Measurements from ENCODE around the gene LRRC8E.
"Not testable (repeated sequence)": the region's sequence is repeated elsewhere in the genome, so short reads cannot be mapped to it uniquely, and the experiment has no call there.

Gene LRRC8E

DNA sequence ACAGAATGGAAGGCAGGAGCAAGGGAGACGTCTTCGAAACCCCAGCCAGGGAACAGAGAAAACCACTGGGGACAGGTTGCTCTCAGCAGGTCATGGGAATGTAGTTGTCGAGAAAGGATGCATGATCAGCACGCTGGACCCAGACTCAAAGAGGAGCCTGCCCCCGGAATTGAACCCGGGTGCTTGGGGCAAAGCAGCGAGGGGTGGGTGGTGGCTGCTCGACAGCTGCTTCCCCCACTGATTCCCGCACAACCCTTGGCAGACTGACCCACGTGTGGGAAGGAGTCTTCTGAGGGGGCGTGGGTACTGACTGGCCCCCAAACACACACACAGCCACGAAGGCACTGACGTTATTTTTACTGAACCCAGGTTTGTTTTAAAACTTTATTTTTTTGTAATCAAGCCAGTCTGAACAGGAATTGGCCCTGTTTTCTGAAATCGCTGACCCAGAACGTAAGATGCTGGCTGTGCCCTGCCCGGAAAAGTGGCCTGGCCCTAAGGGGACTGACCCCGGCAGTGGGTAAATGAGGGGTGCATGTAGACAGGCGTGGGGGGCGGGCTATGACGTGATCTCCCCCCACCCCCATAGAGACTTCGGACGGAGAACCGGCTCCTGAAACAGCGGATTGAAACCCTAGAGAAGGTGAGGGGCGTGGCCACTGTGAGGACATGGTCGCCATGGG, 32.7 kb upstream of the LRRC8E start:
- no peak for DNase-seq

DNA sequence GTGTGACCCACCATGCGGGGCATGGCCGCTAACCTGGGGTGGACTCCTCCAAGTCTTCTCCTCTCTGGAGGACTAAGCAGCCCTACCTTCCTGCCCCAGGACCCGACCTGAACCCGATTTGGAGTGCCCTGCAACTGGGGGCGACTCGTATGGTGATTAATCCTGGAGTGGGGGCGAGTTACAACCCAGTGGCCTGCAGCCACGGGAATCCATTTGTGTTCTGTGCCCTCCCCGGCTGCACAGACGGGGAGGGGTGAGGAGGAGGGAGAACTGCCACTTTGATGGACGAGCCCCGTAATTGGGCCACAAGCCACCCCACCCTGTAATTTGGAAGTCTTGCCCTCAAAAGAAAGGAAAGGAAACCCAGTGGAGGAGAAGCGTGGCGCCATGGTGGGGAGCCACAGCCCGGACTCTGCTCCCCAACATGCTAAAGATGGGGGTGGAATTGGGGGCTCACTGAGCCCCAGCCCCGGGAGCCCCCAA, 32.2 kb upstream of the LRRC8E start:
- no peak for DNase-seq

DNA sequence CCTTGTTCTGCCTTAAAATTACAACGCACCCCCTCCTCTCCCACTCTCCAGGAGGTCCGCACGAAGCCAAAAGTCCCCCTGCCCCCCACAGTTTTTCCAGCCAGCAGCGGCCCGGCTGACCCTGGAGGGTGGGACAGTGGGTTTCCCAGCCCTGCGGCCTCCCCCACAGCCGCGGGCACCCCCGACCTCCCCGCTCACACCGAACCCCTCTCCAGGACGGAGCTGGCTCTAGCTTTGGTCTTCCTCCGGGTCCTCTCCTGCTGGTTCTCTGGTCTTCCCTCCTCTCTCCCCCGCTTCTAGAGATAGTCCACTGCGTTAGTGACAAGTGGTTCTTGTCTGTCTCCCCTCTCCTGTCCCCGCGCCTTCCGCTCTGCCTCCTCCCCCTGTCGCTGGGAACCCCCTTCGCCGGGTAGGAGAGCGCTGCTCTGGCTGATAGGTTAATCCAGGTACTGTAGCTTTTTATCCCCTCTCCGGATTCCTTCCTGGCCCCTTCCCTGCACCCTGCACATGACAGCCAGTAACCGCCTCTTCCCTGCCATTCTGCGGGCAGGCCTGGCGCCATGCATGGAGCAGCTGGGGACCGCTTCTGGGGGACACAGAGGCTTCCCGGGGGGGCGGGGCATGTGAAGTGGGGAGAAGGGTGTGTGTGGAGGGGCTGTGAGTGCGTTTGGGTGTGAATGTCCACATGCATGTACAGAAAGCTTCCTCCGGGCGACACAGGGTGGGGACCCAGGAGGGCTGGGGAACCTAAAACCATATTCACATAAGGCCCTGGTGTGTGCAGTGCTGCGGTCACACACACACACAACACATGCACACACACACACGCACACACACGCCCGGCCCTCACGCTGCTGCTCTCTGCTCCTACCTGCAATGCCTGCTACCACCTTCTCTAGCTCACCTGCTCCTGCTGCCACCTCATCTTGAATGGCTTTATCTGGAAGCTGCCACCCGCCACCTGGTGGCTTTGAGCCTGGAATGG, 31.3 kb upstream of the LRRC8E start:
- DNase-seq: no peak

DNA sequence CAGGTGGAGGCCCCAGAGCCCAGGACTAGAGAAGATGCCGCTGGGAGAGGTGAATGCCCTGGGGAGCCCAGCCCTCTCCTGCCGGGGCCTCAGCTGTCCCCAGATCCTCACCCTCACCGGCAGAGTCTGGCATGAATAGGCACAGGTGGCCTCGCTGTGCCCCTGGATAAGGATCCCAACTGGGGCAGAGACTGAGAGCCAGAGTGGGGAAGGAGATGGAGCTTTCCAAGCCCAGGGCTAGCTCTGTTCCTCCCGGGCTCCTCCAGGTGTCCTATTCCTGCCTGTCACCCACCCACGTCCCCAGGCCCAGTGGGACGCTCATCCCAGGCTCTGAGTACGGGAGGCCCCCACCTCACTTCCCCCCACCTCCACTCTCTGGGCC, 30.6 kb upstream of the LRRC8E start:
- no peak for DNase-seq

DNA sequence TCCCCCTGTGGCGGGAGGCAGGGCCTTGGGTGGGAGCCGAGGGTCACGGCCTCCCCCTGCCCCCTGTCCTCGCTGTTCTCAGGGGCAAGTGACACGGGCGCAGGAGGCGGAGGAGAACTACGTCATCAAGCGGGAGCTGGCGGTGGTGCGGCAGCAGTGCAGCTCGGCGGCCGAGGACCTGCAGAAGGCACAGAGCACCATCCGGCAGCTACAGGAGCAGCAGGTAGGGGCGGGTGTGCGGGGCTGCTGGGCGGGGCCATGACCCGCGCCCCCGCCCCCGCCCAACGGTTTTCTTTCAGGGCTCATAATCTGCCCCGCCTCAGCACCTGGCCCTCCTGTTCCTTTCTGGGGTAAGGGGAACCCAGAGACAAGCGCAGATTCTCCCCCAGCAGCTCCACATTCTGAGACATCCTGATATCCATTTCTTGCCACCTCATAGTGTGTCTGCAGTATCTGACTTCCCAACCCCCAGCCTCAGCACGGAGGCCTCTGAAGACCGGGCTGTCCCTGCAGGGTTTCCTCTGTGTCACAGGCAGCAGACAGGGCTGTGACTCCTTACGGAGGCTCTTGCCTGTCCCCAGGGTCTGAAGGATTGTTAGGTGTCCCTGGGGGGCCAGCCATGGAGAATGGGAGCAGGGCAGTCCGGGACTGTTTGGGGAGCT, 30.1 kb upstream of the LRRC8E start:
- DNase-seq: no peak

DNA sequence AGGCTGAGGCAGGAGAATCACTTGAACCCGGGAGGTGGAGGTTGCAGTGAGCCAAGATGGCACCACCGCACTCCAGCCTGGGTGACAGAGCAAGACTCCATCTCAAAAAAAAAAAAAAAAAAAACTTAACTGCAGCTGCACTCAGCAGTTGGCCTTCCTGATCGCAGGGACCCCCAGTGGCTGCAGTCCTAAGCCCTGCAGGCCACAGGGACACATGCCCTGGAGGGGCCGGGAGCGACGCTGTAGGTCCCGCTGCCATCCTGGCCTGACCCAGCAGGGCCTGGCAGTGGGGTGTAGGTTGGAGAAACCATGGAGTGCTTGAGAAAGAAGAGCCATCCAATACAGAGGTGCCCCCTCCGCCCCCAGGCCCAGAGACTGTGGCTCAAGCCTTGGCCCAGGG, 29.2 kb upstream of the LRRC8E start:
- DNase-seq: not testable (repeated sequence)

DNA sequence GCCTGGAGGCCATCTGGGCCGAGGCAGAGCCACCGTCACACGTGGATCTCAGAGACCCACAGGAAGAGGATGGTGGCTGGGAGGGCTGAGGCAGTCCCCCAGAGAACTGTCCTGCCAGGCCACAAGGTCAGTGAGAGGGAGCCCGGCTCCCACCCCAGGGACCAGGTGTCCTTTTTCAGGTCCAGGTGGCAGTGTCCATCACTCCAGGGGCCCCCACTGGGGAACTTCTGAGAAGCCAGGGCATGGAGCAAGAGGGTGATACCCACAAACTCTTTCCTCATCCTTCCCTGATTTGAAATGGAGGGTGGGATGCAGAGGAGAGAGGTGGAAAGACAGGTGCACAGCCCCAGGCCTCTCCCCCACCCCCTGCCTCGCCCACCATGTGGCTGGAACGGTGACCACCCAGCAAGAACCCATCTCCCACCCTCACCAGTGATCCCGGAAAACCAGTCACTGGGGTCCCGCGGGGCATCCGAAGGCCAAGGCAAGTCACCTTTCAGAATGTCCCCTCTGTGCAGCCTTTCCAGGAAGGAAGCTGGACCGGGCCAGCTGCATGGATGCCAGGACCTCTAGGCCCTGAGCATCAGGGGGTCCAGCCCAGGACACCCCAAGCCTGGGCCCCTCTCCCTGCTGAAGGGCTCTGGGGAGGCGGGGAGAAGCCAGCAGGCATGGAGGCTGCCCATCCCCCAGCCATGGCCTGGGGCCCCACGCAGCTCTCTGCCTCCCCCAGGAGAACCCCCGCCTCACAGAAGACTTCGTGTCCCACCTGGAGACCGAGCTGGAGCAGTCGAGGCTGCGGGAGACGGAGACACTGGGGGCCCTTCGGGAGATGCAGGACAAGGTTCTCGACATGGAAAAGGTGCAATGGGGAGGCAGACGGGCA, 28.2 kb upstream of the LRRC8E start:
- DNase-seq: no peak

- no peak for DNase-seq
Measured at GRCh38 chr19:7860714-7861618, 27.3 kb upstream of the LRRC8E start.

GRCh38 chr19:7861619-7862412, 26.5 kb upstream of the LRRC8E start:
- DNase-seq: no peak

DNA sequence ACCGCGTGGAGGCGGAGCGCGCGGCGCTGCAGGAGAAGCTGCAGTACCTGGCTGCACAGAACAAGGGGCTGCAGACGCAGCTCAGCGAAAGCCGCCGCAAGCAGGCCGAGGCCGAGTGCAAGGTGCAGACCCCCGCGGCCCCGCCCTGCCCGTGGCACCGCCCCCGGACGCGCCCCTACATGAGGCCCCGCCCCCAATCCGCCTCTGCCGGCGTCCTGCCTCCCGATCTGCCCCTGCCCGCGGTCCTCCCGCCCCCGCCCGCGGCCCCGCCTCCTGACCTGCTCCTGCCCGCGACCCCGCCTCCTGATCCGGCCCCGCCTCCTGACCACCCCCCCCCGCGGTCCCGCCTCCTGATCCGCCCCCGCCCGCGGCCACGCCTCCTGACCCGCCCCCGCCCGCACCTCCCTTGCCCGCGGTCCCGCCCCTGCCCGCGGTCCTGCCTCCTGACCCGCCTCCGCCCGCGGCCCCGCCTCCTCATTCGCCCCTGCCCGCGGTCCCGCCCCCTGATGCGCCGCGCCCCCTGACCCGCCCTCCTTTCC, 25.8 kb upstream of the LRRC8E start:
- peak; percentile 48 to 74 (median 54) for DNase-seq

DNA sequence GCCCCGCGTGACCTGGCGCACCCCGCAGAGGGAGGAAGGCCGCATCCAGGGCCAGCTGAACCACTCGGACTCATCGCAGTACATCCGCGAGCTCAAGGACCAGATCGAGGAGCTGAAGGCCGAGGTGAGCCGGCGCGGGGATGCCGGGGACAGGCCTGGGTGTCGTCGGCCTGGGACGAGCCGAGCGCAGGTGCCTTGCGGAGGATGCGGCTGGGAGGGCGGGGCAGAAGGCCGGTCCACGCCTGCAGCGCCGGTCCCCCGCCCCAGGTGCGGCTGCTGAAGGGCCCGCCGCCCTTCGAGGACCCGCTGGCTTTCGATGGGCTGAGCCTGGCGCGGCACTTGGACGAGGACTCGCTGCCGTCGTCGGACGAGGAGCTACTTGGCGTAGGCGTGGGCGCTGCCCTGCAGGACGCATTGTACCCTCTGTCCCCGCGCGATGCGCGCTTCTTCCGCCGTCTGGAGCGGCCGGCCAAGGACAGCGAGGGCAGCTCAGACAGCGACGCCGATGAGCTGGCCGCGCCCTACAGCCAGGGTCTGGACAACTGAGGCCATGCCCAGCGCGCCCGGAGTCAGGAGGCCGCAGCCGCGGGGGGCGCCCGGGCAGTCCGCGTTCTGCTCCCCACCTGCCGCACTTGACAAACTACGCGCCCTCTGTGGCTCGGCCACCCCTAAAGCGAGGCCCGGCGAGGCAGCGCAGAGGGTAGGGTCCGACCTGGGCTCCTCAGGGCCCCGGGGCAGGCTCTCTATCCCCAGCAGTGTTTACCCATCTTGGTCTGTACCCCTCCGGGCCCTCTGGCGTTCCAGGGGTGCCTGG, 24.9 kb upstream of the LRRC8E start:
- no peak for DNase-seq

- DNase-seq: no peak
Measured at GRCh38 chr19:7863971-7864689, 24.2 kb upstream of the LRRC8E start.

DNA sequence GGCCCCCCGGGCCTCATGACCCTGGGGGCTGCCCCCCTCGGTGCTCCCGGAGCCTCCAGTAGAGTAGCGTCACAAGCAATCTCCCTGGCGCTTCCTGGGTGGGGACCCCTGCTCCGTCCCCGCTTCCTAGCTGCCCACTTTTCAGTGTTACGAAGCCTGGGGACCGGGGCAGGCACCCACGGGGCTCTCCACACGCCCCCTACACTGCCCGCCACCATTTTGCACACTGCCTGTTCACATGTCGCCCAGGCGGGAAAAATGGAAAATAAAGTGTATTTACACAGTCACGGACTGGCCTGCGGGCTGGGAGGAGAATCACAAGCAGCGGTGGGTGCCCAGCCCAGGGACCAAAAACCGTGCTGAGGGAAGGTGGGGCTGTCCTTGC, 23.6 kb upstream of the LRRC8E start:
- DNase-seq: no peak

GRCh38 chr19:7865262-7865911, 22.9 kb upstream of the LRRC8E start:
- no peak for DNase-seq

DNA sequence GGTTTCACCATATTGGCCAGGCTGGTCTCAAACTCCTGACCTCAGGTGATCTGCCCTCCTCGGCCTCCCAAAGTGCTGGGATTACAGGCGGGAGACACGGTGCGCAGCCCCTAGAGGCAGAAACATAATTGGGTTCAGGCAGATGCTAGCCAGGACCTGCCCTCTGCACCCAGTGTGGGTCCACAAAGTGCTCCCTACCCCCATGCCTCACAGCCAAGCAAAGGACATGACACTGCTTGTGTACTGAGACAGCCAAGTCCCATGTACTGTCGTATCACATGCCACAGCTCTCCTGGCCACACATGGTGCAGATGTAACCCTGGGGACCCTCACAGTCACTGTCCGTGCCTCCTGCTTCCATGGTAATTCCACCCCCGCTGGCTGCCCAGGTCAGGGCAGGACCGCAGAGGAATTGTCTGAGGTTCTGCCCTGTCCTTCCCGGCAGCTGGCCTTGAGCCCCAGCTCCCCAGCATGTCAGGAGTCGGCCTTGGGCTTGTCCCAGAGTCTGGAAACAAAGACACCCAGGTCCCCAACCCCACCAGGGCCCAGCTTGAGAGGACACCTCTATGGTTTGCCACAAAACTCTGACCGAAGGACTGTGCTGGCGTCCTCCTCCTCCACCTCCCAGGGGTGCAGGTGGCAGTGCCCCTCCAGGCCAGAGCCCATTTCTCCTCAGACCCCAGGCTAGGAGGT, 21.8 kb upstream of the LRRC8E start:
- DNase-seq: no peak

DNA sequence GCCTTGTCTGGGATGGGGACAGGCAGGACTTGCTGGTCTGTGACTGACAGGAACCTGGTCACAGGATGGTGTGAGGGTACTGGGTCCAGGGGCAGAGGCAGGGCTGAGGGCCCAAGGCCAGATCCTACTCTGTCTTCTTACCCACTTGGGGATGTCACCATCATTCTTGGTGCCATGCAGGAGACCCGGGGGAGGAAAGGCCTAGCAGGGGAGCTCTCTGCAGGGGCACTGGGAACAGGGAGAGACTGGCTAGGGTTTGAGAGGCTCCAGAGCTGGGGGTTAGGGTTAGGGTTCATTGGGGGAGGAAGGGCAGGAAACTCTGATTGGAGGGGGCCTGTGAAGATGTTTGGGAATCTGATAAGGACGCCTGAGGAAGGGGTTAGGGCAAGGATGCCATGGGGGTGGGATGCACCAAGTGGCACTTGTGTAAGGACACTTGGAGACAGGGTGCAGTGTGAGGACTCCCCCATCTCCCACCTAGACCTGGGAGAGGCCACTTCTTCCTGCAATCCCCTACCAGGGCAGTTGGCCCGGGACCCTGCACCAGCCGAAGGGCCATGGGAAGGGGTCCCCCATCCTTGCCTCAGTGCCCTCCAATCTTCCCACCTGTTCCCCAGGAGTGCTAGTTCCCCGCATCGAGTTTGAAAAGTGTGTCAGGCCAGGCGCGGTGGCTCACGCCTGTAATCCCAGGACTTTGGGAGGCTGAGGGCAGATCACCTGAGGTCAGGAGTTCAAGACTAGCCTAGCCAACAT, 21.0 kb upstream of the LRRC8E start:
- no peak for DNase-seq

DNA sequence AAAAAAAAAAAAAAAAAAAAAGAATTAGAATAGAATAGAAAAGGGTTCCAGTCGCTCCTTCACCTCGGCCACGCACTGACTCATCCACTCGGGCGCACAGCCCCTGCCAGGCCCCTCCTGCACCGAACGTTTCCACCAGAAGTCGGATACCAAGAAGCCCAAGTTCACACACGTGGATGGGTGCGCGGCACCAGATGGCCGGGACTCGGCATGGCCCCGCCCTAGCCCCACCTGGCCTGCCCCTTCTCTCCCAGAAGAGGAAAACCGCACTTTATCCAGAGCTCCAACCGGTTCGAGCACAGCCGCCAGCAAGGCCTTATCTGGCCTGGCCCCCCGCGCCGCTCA, 20.0 kb upstream of the LRRC8E start:
- peak in 1 of 4 experiments; percentile 26 for DNase-seq

Measured in activated naive CD4-positive, alpha-beta T cell (primary cell).